Neural cell (in vitro differentiated cells): ENCODE data around the gene ANAPC1. TPM values are rescaled to one million over a fixed set of nuclear protein-coding genes. Genes with fewer than 3 reads are reported as not detected.
"Not testable (repeated sequence)": the region's sequence is repeated elsewhere in the genome, so short reads cannot be mapped to it uniquely, and the experiment has no call there.

Source experiments
- H2AFZ ChIP-seq: fragments of 200-600, 300-800 bp; sonication (generic), shearing (Covaris generic); 2 replicates; pipeline ENCODE4 v1.6.0; 2014; ENCODE audit warnings: low read depth, mild to moderate bottlenecking, antibody characterized with exemption, low read length, moderate library complexity
- H3F3A ChIP-seq: fragments of 200-600 bp; shearing (Covaris generic); 2 replicates; pipeline ENCODE4 v1.6.1; 2016; ENCODE audit warnings: mild to moderate bottlenecking, moderate library complexity, mixed read lengths, antibody characterized with exemption, low read length; ENCODE audit not compliant: insufficient read depth, poor library complexity, severe bottlenecking
- H3K27ac ChIP-seq: fragments of 200-600, 300-800 bp; sonication (generic), shearing (Covaris generic); 2 replicates; pipeline ENCODE4 v1.5.1; 2014; ENCODE audit warnings: mild to moderate bottlenecking, low read length, moderate library complexity
- H3K27me3 ChIP-seq: fragments of 300-800, 200-600 bp; sonication (generic), shearing (Covaris generic); 2 replicates; pipeline ENCODE4 v1.6.0; 2014; ENCODE audit warnings: mild to moderate bottlenecking, low read depth, low read length, moderate library complexity; ENCODE audit not compliant: insufficient read depth
- H3K36me3 ChIP-seq: fragments of 300-800, 200-600 bp; sonication (generic), shearing (Covaris generic); 2 replicates; pipeline ENCODE4 v1.5.1; 2014; ENCODE audit warnings: mild to moderate bottlenecking, antibody characterized with exemption, low read length, moderate library complexity; ENCODE audit not compliant: insufficient read depth
- H3K4me2 ChIP-seq: fragments of 300-800, 200-600 bp; sonication (generic), shearing (Covaris generic); 2 replicates; pipeline ENCODE4 v1.6.0; 2014; ENCODE audit warnings: mild to moderate bottlenecking, low read length
- H3K4me3 ChIP-seq: fragments of 300-800, 200-600 bp; sonication (generic), shearing (Covaris generic); 2 replicates; pipeline ENCODE4 v1.5.1; 2014; ENCODE audit warnings: mild to moderate bottlenecking, low read length, moderate library complexity
- H3K79me2 ChIP-seq: fragments of 200-600 bp; shearing (Covaris generic); replicated peaks from 2 replicates; pipeline ENCODE4 v1.6.0; 2014; ENCODE audit warnings: mild to moderate bottlenecking, low read length, moderate library complexity; ENCODE audit not compliant: insufficient read depth
- H3K9ac ChIP-seq: fragments of 300-800, 200-600 bp; sonication (generic), shearing (Covaris generic); 2 replicates; pipeline ENCODE4 v1.6.1; 2016; ENCODE audit warnings: mild to moderate bottlenecking, low read length, mixed read lengths
- H3K9me2 ChIP-seq: fragments of 200-600 bp; shearing (Covaris generic); 2 replicates; pipeline ENCODE4 v1.6.1; 2016; ENCODE audit warnings: mild to moderate bottlenecking, low read length, mixed read lengths; ENCODE audit not compliant: insufficient read depth
- H3K9me3 ChIP-seq: fragments of 200-600, 300-800 bp; sonication (generic), shearing (Covaris generic); 2 replicates; pipeline ENCODE4 v1.6.1; 2016; ENCODE audit warnings: mild to moderate bottlenecking, mixed run types, low read length, moderate library complexity, mixed read lengths
- H4K20me1 ChIP-seq: fragments of 200-600 bp; shearing (Covaris generic); 2 replicates; pipeline ENCODE4 v1.6.1; 2016; ENCODE audit warnings: mild to moderate bottlenecking, mixed run types; ENCODE audit not compliant: insufficient read depth
- RAD21 ChIP-seq: fragments of 450-650 bp; conservative IDR thresholded peaks from 2 replicates; pipeline ENCODE4 v1.6.1; 2014; ENCODE audit warnings: antibody characterized with exemption, mild to moderate bottlenecking, moderate library complexity
- SMC3 ChIP-seq: fragments of 450-650 bp; conservative IDR thresholded peaks from 2 replicates; pipeline ENCODE4 v1.6.1; 2014; ENCODE audit warnings: antibody characterized with exemption, mild to moderate bottlenecking, moderate library complexity; ENCODE audit not compliant: poor library complexity
- polyA plus RNA-seq: library from polyadenylated mRNA; depleted of rRNA; stranded (reverse); fragments of >200 nt; gene quantifications from 2 replicates; pipeline ENCODE4 v1.2.3, GENCODE V29; 2014

The ANAPC1 gene
- polyA plus RNA-seq, 1 donor from 2014 or later, result 13.8 TPM

- not testable (repeated sequence) for H3K4me2 ChIP-seq, H3K9ac ChIP-seq, H3K79me2 ChIP-seq
Observed at GRCh38 chr2:111735838-111736721, 147.9 kb downstream of the ANAPC1 start.

GRCh38 chr2:111735420-111735819 is 148.6 kb downstream of the ANAPC1 start:
- H3K79me2 ChIP-seq, H3K4me2 ChIP-seq, H4K20me1 ChIP-seq, H3K4me3 ChIP-seq, H3K36me3 ChIP-seq, H3K27me3 ChIP-seq, H3K9ac ChIP-seq, H3K9me2 ChIP-seq, H3K27ac ChIP-seq, H2AFZ ChIP-seq, H3F3A ChIP-seq, H3K9me3 ChIP-seq: not testable (repeated sequence)

More at GRCh38 chr2:111735838-111736721, 147.9 kb downstream of the ANAPC1 start:
- not testable (repeated sequence) for H3K9me3 ChIP-seq, H3K36me3 ChIP-seq, H3K27ac ChIP-seq, H3K9me2 ChIP-seq, H4K20me1 ChIP-seq, H3K4me3 ChIP-seq, H3K27me3 ChIP-seq, H2AFZ ChIP-seq, H3F3A ChIP-seq
- TF ChIP-seq SMC3, result peak; percentile 37
- TF ChIP-seq RAD21, result peak; percentile 32

GRCh38 chr2:111729812-111730458 is 154.1 kb downstream of the ANAPC1 start:
- not testable (repeated sequence) for H3K4me2 ChIP-seq, H3K9me2 ChIP-seq, H3K79me2 ChIP-seq, H3K9me3 ChIP-seq, H3F3A ChIP-seq, H3K9ac ChIP-seq, H3K4me3 ChIP-seq, H2AFZ ChIP-seq, H3K36me3 ChIP-seq, H4K20me1 ChIP-seq, H3K27me3 ChIP-seq, H3K27ac ChIP-seq

DNA sequence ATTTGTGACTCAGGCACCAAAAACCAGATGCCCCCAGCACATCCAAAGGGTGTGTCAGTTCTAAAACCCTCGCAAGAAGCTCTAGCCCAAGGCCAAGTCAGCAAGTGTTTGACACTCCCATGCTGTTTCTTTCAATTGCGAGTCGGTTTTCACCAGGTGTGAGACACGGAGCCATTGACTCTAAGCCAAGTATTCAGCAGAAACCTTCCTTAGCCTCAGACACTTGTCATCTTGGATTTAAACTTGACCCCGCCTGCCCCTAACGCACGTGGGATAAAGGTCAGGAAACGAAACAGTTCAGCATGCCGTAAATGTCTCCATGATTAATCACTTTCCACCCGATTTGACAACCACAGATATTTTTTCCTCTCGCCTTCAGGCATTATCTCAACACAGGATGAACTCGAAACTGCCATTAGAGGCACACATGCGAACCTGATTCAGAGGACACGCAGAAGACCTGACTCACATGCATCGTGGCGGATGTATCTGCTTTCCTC is 156.3 kb downstream of the ANAPC1 start:
- H3K9ac ChIP-seq, H3K27ac ChIP-seq, H3K36me3 ChIP-seq, H3K4me3 ChIP-seq, H3K79me2 ChIP-seq, H3F3A ChIP-seq, H4K20me1 ChIP-seq, H3K9me2 ChIP-seq, H3K27me3 ChIP-seq, H3K9me3 ChIP-seq, H2AFZ ChIP-seq, H3K4me2 ChIP-seq: not testable (repeated sequence)

GRCh38 chr2:111725742-111726141 is 158.3 kb downstream of the ANAPC1 start:
- not testable (repeated sequence) for H4K20me1 ChIP-seq, H3K27ac ChIP-seq, H3K79me2 ChIP-seq, H3K9me3 ChIP-seq, H3K9me2 ChIP-seq, H3K9ac ChIP-seq, H2AFZ ChIP-seq, H3K4me3 ChIP-seq, H3K4me2 ChIP-seq, H3F3A ChIP-seq, H3K27me3 ChIP-seq, H3K36me3 ChIP-seq

- H3K4me2 ChIP-seq, H3K27me3 ChIP-seq, H2AFZ ChIP-seq, H3K79me2 ChIP-seq, H3K9ac ChIP-seq, H3K36me3 ChIP-seq, H4K20me1 ChIP-seq, H3K27ac ChIP-seq, H3K4me3 ChIP-seq, H3K9me3 ChIP-seq, H3K9me2 ChIP-seq, H3F3A ChIP-seq: not testable (repeated sequence)
Observed at GRCh38 chr2:111719610-111720009, 164.4 kb downstream of the ANAPC1 start.
